ENCODE results near the gene STAT6. TPM values are rescaled to one million over a fixed set of nuclear protein-coding genes. Genes with fewer than 3 reads are reported as not detected.

Gene STAT6
- total and polyA plus RNA-seq, 2 of the 8 experiments (the other 6 are each of a cell fraction or from before 2014, with no cell fraction given), result 32.9 to 38.7 TPM

GRCh38 chr12:57078519-57079404 lies 32.4 kb downstream of the STAT6 start, which contains the start of gene NEMP1 (continued):
- TF ChIP-seq POU5F1 (IDR thresholded peaks at IDR 0.05; ENCODE audit: low read depth, low read length), result no peak
- TF ChIP-seq PHF8 (conservative IDR thresholded peaks at IDR 0.05; ENCODE audit: low read depth, low read length), result peak; percentile 93
- TF ChIP-seq TCF12 (IDR thresholded peaks at IDR 0.05; ENCODE audit: low read depth, low read length), result no peak
- TF ChIP-seq NANOG (IDR thresholded peaks at IDR 0.05; ENCODE audit: insufficient read depth, low read depth, low read length, poor library complexity, severe bottlenecking), result no peak
- TF ChIP-seq, protein P1, sequence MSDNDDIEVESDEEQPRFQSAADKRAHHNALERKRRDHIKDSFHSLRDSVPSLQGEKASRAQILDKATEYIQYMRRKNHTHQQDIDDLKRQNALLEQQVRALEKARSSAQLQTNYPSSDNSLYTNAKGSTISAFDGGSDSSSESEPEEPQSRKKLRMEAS (IDR thresholded peaks at IDR 0.05), result peak; percentile 92
- TF ChIP-seq, protein P2, sequence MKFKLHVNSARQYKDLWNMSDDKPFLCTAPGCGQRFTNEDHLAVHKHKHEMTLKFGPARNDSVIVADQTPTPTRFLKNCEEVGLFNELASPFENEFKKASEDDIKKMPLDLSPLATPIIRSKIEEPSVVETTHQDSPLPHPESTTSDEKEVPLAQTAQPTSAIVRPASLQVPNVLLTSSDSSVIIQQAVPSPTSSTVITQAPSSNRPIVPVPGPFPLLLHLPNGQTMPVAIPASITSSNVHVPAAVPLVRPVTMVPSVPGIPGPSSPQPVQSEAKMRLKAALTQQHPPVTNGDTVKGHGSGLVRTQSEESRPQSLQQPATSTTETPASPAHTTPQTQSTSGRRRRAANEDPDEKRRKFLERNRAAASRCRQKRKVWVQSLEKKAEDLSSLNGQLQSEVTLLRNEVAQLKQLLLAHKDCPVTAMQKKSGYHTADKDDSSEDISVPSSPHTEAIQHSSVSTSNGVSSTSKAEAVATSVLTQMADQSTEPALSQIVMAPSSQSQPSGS (IDR thresholded peaks at IDR 0.05; ENCODE audit: low read length), result no peak
- TF ChIP-seq RBBP5 (IDR thresholded peaks at IDR 0.05; ENCODE audit: borderline replicate concordance, low read depth, low read length), result no peak; the same call in 1 of the 2 replicates
- no peak for TF ChIP-seq SIRT6 (IDR thresholded peaks at IDR 0.05; ENCODE audit: low read length)
- TF ChIP-seq ATF3 (IDR thresholded peaks at IDR 0.05; ENCODE audit: insufficient read depth, low read depth, low read length), result no peak
- TF ChIP-seq CBX5 (IDR thresholded peaks at IDR 0.05; ENCODE audit: low read depth, low read length), result no peak
- peak; percentile 88 for TF ChIP-seq CHD2 (IDR thresholded peaks at IDR 0.05; ENCODE audit: low read length)
- TF ChIP-seq GABPA (IDR thresholded peaks at IDR 0.05; ENCODE audit: borderline replicate concordance, insufficient read depth, low read length), result peak; percentile 85; the same call in 1 of the 2 replicates
- no peak for TF ChIP-seq CREB1 (IDR thresholded peaks at IDR 0.05)
- no peak; the same call in 1 of the 2 replicates for TF ChIP-seq SP4 (IDR thresholded peaks at IDR 0.05; ENCODE audit: low read length)
- TF ChIP-seq BRCA1 (IDR thresholded peaks at IDR 0.05; ENCODE audit: low read depth, low read length), result no peak
- peak; percentile 97 for TF ChIP-seq SP1 (IDR thresholded peaks at IDR 0.05; ENCODE audit: low read depth, low read length)
- no peak for TF ChIP-seq CEBPB (IDR thresholded peaks at IDR 0.05; ENCODE audit: low read depth, low read length)
- peak; percentile 90 for TF ChIP-seq TAF1 (IDR thresholded peaks at IDR 0.05; ENCODE audit: low read depth, low read length)
- peak; percentile 89 for TF ChIP-seq SP2 (IDR thresholded peaks at IDR 0.05; ENCODE audit: low read length)
- no peak for TF ChIP-seq RNF2 (IDR thresholded peaks at IDR 0.05; ENCODE audit: borderline replicate concordance, low read depth, low read length, missing control alignments, poor library complexity, severe bottlenecking)

All from H1 (cell line).